HG02571 (cell line): Measurements from ENCODE around the gene MMAA.
"Not testable (repeated sequence)": the region's sequence is repeated elsewhere in the genome, so short reads cannot be mapped to it uniquely, and the experiment has no call there.

ENCODE experiments used
- ATAC-seq: cut with Tn5 transposase; IDR thresholded peaks from one replicate; pipeline ENCODE4 v1.9.1; 2021; ENCODE audit warnings: mild to moderate bottlenecking, moderate library complexity; ENCODE audit not compliant: unreplicated experiment

Gene MMAA

DNA sequence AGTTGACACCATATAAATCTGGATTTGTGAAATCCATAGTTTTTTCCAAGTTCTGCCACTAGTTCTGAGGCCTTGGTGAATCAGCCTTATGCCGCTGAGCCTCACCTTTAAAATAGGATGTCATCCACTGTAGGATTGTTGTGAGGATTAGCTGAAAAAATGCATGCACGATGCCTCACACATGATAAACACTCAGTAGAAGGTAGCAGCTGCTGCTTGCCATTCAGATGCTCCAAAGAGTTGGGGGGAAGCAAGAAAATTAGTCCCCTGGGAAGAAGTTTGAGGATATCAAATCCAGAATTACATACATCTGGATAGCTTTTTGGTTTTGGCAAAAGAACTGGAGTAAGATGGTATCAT is 7.4 kb downstream of the MMAA start:
- no peak for ATAC-seq

DNA sequence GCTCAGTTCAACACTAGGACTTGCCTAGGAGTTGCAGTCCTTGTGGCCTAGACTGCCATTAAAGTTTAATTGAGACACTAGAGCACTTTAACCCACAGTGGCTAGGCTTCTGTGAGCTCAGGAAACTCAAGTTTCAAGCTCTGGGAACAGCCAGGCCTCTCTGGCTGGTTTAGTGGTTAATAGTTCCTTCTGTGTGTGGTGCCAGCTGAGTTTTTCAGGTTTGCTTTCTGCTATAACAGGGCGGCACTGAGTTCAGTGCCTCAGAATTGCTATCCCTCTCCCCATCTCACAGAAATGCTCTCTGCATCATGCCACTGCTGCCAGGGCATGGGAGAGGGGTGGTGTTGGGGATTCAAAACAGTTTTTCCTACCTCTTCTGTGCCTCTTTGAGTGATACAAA is 15.9 kb downstream of the MMAA start:
- no peak for ATAC-seq

DNA sequence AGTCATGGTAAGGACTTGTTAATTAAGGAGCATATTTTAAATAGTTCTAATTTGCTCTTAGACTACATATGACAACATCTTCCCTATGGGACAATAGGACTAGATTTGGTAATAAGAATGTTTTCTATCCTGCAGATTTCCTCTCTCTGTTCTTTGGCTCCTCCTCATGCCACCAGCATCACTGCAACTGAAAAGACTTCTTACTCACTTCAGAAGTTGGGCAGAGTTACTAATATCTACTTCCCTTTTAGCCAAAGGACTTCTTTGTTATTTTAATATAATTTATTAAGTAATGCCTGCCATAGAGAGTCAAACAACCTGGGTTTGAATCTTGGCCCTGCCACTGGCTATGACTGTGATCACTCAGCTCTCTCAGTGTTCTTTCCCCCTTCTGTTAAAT is 16.4 kb downstream of the MMAA start:
- no peak for ATAC-seq

DNA sequence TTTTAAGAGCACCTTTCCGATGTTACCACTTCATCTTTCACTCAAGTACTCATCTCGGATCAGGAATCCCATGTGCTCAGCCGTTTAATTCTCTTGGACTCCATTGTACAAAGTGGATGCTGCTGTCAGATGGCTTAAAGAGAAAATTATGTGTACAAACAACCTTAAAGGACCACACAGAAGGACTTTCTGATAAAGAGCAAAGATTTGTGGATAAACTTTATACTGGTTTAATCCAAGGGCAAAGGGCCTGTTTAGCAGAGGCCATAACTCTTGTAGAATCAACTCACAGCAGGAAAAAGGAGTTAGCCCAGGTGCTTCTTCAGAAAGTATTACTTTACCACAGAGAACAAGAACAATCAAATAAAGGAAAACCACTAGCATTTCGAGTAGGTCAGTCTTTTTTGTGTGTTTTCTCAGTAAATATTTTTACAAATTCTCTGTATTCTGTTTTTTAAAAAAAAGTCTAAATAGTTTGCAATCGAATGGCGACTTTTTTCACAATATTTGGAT is 20.1 kb downstream of the MMAA start:
- no peak for ATAC-seq

DNA sequence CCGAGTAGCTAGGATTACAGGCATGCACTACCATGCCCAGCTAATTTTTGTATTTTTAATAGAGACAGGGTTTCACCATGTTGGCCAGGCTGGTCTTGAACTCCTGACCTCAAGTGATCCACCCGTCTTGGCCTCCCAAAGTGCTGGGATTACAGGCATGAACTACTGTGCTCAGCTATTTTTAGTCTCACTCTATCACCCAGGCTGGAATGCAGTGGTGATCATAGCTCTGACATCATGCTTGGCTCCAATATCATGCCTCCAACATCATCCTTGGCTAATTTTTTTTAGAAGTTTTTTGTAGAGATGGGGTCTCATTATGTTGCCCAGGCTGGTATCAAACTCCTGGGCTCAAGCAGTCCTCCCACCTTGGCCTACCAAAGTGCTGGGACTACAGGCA is 21.1 kb downstream of the MMAA start:
- ATAC-seq: not testable (repeated sequence)

DNA sequence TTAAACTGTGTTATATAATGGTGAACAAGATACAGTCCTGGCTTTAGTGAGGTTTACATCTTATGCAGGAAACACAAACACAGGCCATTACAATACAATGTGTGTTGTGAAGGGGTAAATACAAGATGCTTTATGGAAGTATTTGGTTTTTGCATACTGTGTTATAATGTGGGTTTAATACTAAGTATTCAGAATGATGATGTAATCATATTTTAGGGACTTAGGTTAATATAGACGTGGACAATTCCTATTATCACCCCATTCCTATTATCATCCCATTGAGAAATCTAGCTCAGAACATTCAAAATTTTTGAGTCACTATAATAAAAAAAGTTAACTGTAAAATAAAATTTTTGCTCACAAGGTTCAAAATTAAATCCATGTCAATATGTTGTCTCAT is 24.1 kb downstream of the MMAA start:
- ATAC-seq: no peak

DNA sequence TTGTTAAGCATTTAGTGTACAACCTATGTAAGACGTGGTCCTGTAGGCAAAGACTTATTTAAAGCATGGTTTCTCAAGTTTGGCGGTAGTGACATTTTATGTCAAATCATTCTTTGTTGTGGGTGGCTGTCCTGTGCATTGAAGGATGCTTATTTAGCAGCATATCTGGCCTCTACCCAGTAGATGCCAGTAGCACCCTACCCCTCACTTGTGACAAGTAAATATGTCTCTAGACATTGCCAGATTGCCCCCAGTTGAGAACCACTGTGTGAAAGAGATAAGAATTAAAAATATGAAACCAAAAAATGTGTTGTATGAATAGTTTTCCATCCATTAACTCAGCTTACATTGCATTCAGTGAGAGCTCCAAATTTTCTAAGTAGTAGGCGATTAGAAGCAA is 25.5 kb downstream of the MMAA start:
- ATAC-seq: no peak

DNA sequence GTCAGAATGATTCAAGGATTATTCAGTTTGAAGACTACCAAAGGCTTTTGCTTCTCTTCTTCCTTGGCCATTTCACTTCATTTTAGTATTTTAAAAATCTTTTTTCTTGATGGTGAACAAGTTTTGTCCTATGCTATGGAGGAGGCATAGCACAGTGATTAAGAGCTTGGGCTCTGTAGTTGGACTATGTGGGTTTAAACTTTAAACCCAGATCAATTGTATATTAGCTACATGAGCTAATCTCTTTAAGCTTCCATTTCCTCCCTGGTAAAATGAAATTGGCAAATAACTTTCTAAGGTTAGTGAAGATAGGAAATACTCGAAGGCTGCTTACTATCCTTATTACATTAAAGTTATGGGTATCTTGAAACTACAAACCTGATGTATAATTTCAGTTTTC is 37.0 kb downstream of the MMAA start:
- no peak for ATAC-seq

DNA sequence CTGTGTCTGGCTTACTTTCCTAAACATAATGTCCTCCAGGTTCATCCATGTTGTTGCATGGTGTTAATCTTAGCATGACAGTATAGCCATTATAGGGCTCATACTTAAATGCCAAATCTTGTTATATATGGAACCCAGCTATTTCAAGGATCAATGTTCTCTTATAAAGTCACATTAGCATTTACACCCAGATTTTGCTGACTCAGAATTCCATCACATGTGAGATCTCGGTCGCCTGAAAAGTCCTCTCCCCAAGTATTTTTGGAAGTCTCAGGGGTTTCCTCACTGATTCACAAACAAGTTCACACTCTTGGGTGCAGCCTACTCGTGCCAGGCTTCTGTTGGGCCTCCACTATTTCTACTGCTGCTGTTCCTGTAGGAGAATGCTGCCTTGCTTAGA is 40.9 kb downstream of the MMAA start:
- no peak for ATAC-seq

DNA sequence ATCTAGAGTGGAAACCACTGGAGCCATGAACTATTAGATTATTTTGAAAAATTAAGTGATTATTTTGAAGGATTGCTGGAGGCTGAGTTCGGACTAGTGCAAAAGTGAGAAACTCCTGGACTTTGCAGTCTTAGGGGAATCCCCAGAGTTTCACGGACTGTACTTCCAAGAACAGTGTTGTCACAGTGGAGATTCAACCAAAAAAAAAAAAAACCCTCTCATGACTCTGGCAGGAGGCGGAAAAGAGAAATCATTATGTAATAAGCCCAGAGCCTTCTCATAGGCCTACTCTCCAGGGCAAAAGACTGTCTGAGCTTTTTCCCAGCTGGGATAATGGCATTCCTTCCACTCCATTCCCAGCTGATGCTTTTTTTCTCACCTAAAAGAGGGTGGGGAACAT is 44.0 kb downstream of the MMAA start:
- no peak for ATAC-seq

DNA sequence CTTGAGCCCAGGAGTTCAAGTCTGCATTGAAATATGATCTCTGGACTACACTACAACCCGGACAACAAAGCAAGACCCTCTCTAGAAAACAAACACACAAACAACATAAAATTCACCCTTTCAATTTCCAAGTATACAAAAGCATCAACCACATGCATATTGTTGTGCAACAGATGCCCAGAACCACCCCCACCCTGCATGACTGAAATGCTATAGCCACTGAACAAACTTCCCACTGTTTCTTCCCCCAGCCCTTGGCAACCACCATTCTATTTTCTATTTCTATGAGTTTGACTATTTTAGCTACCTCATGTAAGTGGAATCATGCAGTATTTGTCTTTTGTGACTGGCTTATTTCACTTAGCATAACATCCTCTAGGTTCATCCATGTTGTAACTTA is 46.6 kb downstream of the MMAA start:
- no peak for ATAC-seq

DNA sequence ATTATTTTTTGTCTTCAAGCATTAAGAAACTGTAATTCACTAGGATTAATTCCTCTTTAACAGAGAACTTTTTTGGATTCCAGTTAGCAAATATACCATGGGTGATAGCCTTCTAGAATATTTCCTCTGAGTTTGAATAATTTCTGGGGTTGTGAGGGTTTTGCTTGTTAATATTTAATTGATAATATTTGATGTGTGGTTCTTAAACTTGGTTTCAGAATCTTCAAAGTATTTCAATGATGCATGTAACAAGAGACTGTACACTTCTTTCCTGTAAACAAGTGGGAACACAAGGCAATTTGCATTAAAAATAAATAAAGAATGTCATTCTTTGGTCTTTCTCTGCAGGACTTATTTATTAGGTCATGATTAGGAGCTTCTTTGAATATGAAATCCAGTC is 51.2 kb downstream of the MMAA start:
- ATAC-seq: no peak

DNA sequence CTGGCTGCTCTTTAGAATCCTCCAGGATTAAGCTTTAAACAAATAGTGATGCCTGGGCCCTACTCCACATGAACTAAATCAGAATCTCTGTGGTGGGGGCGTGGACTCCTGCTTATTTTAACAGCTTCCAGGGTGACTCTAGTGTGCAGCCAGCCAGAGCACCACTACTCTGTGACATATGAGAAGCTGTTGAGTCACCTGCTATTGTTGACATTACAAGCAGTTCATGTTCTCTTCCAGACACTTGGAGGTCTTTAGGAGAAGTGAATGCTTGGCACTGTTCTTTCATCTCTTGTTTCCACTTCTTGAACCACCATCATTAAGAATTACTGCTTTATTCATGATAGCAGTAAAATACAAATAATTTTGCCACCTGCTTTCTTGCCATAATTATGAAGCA is 60.3 kb downstream of the MMAA start:
- no peak for ATAC-seq

DNA sequence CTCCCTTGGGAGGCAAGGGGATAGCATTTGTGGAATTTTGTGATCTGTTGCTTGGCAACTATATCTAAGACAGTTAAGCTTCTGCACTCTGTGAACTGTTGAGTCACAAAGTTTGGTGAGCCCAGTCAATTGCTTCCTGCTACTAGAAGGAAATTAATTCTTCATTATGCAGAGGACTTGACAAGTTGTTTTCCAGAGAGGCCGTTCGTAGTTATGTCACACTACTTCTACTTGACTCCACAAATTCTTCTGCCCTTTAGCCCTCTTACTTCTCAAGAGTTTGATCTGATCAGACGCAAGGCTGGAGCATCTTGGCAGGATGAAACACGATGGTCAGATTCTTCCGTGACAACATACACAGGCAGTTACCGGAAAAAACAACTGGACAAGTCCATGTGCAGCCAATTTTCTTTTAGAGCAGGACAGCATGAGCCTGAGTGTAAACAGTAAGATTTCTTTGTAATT is 60.8 kb downstream of the MMAA start, which contains the start of gene C4orf51:
TSS of gene C4orf51 (plus strand) at position 156 of the 465 bp plus-strand sequence. CDS start at position 214, 58 bp downstream.
- no peak for ATAC-seq

DNA sequence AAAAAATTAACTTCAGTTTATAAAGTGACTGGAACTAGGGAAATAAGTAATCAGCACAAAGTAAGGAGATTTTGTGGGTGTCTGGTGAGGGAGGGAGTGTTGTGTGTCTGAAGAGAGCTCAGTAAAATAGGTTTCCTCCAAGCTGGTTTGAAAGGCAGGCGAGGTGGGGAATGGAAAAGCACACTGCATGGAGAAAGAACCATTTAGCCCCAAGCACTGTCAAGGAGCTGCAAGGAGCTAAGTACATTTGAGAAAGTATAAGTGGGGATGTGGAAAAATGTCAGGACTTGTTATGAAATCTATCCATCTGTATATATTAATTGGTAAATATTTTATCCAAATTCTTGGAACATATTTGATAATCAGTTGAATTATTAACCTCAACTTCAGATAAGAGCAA is 61.7 kb downstream of the MMAA start:
- no peak for ATAC-seq

DNA sequence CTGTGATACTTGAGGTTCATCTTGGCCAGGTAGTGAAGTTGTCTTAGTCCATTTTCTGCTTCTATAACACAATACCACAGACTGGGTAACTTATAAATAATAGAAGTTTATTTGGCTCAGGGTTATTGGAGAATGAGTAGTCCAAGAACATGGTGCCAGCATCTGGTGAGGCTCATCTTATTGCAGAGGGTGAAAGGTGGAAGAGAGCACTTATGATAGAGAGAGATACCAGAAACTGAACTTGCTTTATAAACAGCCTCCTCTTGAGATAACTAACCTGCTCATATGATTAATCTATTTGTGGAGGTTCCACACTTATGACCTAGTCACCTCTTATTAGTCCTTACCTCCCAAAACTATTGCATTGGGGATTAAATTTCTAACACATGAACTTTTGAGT is 62.3 kb downstream of the MMAA start:
- no peak for ATAC-seq

DNA sequence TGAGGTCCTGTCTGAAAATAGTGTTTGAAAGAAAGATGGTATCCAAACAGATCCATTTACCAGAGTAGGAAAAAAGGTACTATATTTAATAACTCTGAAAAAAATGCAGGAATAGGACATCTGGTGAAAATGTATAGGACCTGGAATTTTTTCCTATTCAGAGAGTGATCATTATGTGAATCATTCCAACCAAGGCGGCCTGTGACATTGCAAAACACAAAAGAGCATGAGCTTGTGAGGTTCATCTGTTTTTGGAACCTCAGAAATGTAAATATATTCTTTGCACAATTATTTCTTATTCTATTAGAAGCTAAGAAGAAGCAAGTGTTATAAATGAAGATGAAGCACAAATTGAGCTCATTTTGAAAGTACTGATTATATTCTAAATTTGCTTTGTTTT is 62.8 kb downstream of the MMAA start:
- ATAC-seq: no peak

DNA sequence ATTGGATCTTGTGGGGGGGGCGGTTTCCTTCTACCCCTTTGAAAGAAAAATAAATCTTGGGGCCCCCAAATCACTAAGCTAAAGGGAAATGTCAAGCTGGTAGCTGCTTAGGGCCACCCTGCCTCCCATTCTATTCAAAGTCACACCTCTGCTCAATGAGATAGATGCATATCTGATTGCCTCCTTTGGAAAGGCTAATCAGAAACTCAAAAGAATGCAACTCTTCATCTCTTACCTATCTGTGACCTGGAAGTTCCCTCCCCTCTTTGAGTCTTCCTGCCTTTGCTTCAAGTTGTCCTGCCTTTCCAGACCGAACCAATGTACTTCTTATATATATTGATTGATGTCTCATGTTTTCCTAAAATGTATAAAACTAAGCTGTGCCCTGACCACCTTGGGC is 67.8 kb downstream of the MMAA start:
- no peak for ATAC-seq

DNA sequence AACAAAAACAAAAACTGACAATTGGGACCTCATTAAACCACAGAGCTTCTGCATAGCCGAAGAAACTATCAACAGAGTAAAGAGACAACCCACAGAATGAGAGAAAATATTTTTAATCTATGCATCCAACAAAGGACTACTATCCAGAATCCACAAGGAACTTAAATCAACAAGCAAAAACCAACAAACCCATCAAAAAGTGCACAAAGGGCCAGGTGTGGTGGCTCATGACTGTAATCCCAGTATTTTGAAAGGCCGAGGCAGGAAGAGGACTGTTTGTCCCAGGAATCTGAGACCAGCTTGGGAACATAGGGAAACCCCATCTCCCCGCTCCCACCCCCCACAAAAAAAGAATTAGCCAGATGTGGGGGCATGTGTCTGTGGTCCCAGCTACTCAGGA is 71.4 kb downstream of the MMAA start:
- ATAC-seq: no peak

DNA sequence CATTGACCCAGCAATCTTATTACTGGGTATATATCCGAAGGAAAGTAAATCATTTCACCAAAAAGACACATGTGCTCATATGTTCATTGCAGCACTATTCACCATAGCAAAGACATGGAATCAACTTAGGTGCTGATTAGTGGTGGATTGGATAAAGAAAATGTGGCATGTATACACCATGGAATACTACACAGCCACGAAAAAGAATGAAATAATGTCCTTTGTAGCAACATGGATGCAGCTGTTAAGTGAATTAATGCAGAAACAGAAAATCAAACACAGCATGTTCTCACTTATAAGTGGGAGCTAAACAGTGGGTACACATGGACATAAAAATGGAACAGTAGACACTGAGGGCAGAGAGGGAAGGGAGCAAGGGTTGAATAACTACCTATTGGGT is 72.2 kb downstream of the MMAA start:
- ATAC-seq: not testable (repeated sequence)

DNA sequence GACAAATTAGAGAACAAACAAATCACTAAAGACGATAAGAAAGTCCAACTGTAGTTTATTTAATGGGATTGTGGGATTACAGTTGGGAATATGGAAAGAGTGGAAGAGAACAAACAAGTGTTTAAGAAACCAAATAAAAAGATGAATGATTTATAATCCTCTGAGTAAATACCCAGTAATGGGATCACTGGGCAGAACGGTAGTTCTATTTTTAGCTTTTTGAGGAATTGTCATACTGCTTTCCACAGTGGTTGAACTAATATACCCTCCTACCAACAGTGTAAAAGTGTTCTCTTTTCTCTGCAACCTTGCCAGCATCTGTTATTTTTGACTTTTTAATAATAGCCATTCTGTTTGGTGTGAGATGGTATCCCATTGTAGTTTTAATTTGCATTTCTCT is 75.7 kb downstream of the MMAA start:
- no peak for ATAC-seq

DNA sequence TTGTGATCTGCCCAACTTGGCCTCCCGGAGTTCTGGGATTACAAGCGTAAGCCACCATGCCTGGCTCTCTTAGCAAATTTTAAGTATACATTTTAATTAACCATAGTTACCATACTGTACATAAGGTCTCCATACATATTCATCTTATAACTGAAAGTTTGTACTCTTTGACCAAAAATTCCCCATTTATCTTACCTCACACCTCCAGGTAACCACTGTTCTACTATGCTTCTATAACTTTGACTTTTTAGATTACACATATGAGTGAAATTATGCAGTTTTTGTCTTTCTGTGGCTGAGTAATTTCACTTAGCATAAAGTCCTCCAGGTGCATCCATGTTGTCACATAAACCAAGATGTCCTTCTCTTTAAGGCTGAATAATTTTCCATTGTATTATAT is 78.1 kb downstream of the MMAA start:
- no peak for ATAC-seq

DNA sequence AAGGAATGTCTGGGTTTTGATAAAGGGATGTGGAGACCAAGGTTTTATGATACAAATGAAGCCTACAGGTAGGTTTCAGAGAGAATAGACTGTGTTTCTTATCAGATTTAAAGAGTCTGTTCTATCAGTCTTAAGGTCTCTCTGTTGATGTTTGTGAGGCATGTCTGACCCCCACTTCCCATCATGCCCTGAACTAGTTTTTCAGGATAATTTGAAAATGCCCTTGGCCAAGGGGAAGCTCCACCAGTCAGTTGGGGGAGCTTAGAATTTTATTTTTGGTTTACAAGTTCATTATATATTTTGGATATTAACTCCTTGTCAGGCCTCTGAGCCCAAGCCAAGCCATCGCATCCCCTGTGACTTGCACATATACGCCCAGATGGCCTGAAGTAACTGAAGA is 79.3 kb downstream of the MMAA start:
- ATAC-seq: no peak
